Natural killer cell (primary cell): ENCODE measurements around the gene RAD51. TPM values are rescaled to one million over a fixed set of nuclear protein-coding genes. Genes with fewer than 3 reads are reported as not detected.

Experiments
- ATAC-seq, 3 donors: fragments of 150-1000 bp in 2 of 3; fragments of 200-7000 bp in 1 of 3; cut with Tn5 transposase; 1 replicate in 1 of 3; 2 replicates in 2 of 3; pipeline ENCODE4 v1.10.0; 2021; ENCODE audit warnings: mild to moderate bottlenecking in 2 of 3, moderate library complexity in 2 of 3
- DNase-seq, 2 donors: peaks; one replicate each; pipeline versions ENCODE4 v3.0.0 to v3.0.0-alpha.2; 2013 to 2021; ENCODE audit warnings: mixed read lengths in 1 of 2
- H3K27ac ChIP-seq: one replicate; pipeline ENCODE4 v1.5.1; 2013; ENCODE audit warnings: mild to moderate bottlenecking, low read length
- H3K27me3 ChIP-seq: one replicate; pipeline ENCODE4 v1.6.1; 2013; ENCODE audit warnings: low read length; ENCODE audit not compliant: control insufficient read depth, insufficient read depth
- H3K36me3 ChIP-seq: one replicate; pipeline ENCODE4 v1.6.1; 2013; ENCODE audit warnings: low read length; ENCODE audit not compliant: control insufficient read depth, insufficient read depth
- H3K4me1 ChIP-seq: one replicate; pipeline ENCODE4 v1.6.1; 2013; ENCODE audit warnings: low read length; ENCODE audit not compliant: control insufficient read depth, insufficient read depth
- H3K4me3 ChIP-seq: one replicate; pipeline ENCODE4 v1.5.1; 2013; ENCODE audit warnings: low read length
- H3K9me3 ChIP-seq: one replicate; pipeline ENCODE4 v1.6.1; 2013; ENCODE audit warnings: low read length; ENCODE audit not compliant: control insufficient read depth, insufficient read depth
- H3K27ac Mint-ChIP-seq, 2 donors: one replicate each; pipeline ENCODE4 v1.8.0; 2022; ENCODE audit warnings: mild to moderate bottlenecking in 2 of 2, mixed read lengths in 2 of 2, moderate library complexity in 1 of 2
- H3K27me3 Mint-ChIP-seq, 2 donors: one replicate each; pipeline ENCODE4 v1.8.0; 2022; ENCODE audit warnings: low read depth in 2 of 2, mixed read lengths in 2 of 2
- H3K36me3 Mint-ChIP-seq: one replicate; pipeline ENCODE4 v1.8.0; 2022; ENCODE audit warnings: mixed read lengths
- H3K4me1 Mint-ChIP-seq, 2 donors: one replicate each; pipeline ENCODE4 v1.8.0; 2022; ENCODE audit warnings: mixed read lengths in 2 of 2
- H3K4me3 Mint-ChIP-seq: one replicate; pipeline ENCODE4 v1.8.0; 2022; ENCODE audit warnings: mild to moderate bottlenecking, moderate library complexity, mixed read lengths
- H3K9me3 Mint-ChIP-seq, 2 donors: one replicate each; pipeline ENCODE4 v1.8.0; 2022; ENCODE audit warnings: mixed read lengths in 2 of 2
- CTCF ChIP-seq: fragments of 200-600 bp; IDR thresholded peaks from one replicate; pipeline ENCODE4 v1.8.0; 2022; ENCODE audit warnings: antibody characterized with exemption
- WGBS: methylation state at CpG from one replicate; pipeline ENCODE4 v1.1.7; 2013; ENCODE audit warnings: missing lambda C conversion rate; ENCODE audit not compliant: insufficient coverage; 5-methylcytosine and 5-hydroxymethylcytosine counted together
- intact Hi-C: fragments of 100-400 bp; cut with micrococcal nuclease; formaldehyde crosslinking; loops from one replicate; pipeline ENCODE4 v1.14.2; 2022
- total RNA-seq, 4 donors: library from RNA; stranded (reverse); fragments of 120-200 nt in 1 of 4; gene quantifications; one replicate each; pipeline versions ENCODE4 v1.2.3 to v1.2.4, GENCODE V29; 2013 to 2022

Gene RAD51
- total RNA-seq, 3 donors from 2014 or later (not counting 1 experiment from before 2014, with no cell fraction given) = 1.2 to 5.0 (median 4.0) TPM

DNA sequence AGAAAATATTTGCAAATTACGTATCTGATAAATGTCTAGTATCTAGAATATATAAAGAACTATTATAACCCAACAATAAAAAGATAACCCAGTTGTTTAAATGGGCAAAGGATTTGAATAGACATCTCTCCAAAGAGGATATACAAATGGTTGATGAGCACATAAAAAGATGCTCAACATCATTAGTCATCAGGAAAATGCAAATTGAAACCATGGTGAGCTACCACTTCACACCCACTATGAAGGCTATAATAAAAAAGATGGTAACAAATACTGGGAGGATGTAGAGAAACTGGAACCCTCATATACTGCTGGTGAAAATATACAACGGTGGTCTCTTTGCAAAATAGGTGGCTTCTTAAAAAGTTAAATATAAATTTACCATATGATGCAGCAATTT lies 28.0 kb downstream of the RAD51 start:
- Histone ChIP-seq H3K27me3 (no peaks in the 10 kb centered on the region), H3K9me3 (no peaks in the 10 kb centered on the region), H3K27ac (no peak overlapping the region), H3K4me3 (no peak overlapping the region), H3K4me1 (no peaks in the 10 kb centered on the region), H3K36me3 (no peaks in the 10 kb centered on the region)
- Mint-ChIP-seq H3K27ac (no peak overlapping the region), H3K27me3 (no peaks in the 10 kb centered on the region), H3K36me3 (no peaks in the 10 kb centered on the region), H3K4me3 (no peak overlapping the region), H3K9me3 (no peaks in the 10 kb centered on the region), H3K4me1 (no peaks in the 10 kb centered on the region)
- intact Hi-C loops = no loop called here
- TF ChIP-seq CTCF = no peak
- DNase-seq (no peak), ATAC-seq (no peak)
- WGBS = no CpG with 5 or more reads among the region's 2 CpGs

GRCh38 chr15:40723919-40724318 lies 28.9 kb downstream of the RAD51 start:
- H3K4me1 Mint-ChIP-seq = no peaks in the 10 kb centered on the region
- no peak overlapping the region for H3K27ac ChIP-seq
- WGBS = no CpG with 5 or more reads among the region's 2 CpGs
- no peak overlapping the region for H3K4me3 ChIP-seq
- no peak overlapping the region for H3K27ac Mint-ChIP-seq
- ATAC-seq (no peak), DNase-seq (no peak)
- no peaks in the 10 kb centered on the region for H3K36me3 ChIP-seq
- no peaks in the 10 kb centered on the region for H3K36me3 Mint-ChIP-seq
- no peaks in the 10 kb centered on the region for H3K27me3 ChIP-seq
- intact Hi-C loops = no loop called here
- no peaks in the 10 kb centered on the region for H3K4me1 ChIP-seq
- no peak for TF ChIP-seq CTCF
- no peaks in the 10 kb centered on the region for H3K9me3 Mint-ChIP-seq
- H3K27me3 Mint-ChIP-seq = no peaks in the 10 kb centered on the region
- H3K4me3 Mint-ChIP-seq = no peak overlapping the region
- no peaks in the 10 kb centered on the region for H3K9me3 ChIP-seq

- Histone ChIP-seq H3K27ac (no peak overlapping the region), H3K9me3 (no peaks in the 10 kb centered on the region), H3K27me3 (no peaks in the 10 kb centered on the region), H3K4me1 (no peaks in the 10 kb centered on the region), H3K36me3 (peaks cover 22% of the 10 kb centered on the region), H3K4me3 (no peak overlapping the region)
- H3K27ac Mint-ChIP-seq = no peak overlapping the region
- H3K27me3 Mint-ChIP-seq = no peaks in the 10 kb centered on the region
- no peak for DNase-seq
- ATAC-seq = no peak
- no peak overlapping the region for H3K4me3 Mint-ChIP-seq
- intact Hi-C loops = no loop called here
- WGBS = 96% methylated on average over 3 of the region's 3 CpGs
- H3K4me1 Mint-ChIP-seq = no peaks in the 10 kb centered on the region
- no peaks in the 10 kb centered on the region for H3K9me3 Mint-ChIP-seq
- peaks cover 6% of the 10 kb centered on the region for H3K36me3 Mint-ChIP-seq
- TF ChIP-seq CTCF = no peak
These were observed 36.1 kb downstream of the RAD51 start for GRCh38 chr15:40731034-40731433.

- H3K36me3 ChIP-seq = peaks cover 60% of the 10 kb centered on the region
- H3K4me3 Mint-ChIP-seq = no peak overlapping the region
These were observed 41.6 kb downstream of the RAD51 start for GRCh38 chr15:40736575-40736974.

More at GRCh38 chr15:40736575-40736974, 41.6 kb downstream of the RAD51 start:
- Histone ChIP-seq H3K27me3 (no peaks in the 10 kb centered on the region), H3K4me1 (no peaks in the 10 kb centered on the region), H3K9me3 (no peaks in the 10 kb centered on the region), H3K4me3 (no peak overlapping the region), H3K27ac (no peak overlapping the region)
- no peak for DNase-seq
- 94% methylated on average over 4 of the region's 4 CpGs for WGBS
- intact Hi-C loops = no loop called here
- no peak for ATAC-seq
- Mint-ChIP-seq H3K9me3 (no peaks in the 10 kb centered on the region), H3K27ac (no peak overlapping the region), H3K36me3 (peaks cover under 1% of the 10 kb centered on the region), H3K4me1 (no peaks in the 10 kb centered on the region), H3K27me3 (no peaks in the 10 kb centered on the region)
- no peak for TF ChIP-seq CTCF
